PC-9 (cell line): Measurements from ENCODE around the gene MYO18B. TPM values are rescaled to one million over a fixed set of nuclear protein-coding genes. Genes with fewer than 3 reads are reported as not detected.

Experiments
- BruUV-seq: library from RNA; stranded (reverse); fragments of 400-500 nt; replicated peaks from 2 replicates; lab custom pipeline; 2021; lab: Mats Ljungman, UMichigan
- CTCF ChIA-PET: fragments of 300-600 bp; sonication (Branson Sonifier 250); formaldehyde crosslinking; loops from one replicate; lab custom pipeline; 2022; ENCODE audit warnings: antibody characterized with exemption; lab: Charles Lee
- POLR2A ChIA-PET: fragments of 300-600 bp; sonication (Branson Sonifier 250); formaldehyde crosslinking; loops from one replicate; lab custom pipeline; 2022; ENCODE audit warnings: antibody characterized with exemption; ENCODE audit not compliant: unreplicated experiment; lab: Charles Lee
- DNase-seq, 2 experiments: peaks; one replicate each; pipeline versions ENCODE4 v3.0.0 to v3.0.0-alpha.2; 2015 to 2022; ENCODE audit warnings: mixed read lengths in 1 of 2
- H2AFZ ChIP-seq: fragments of 200-600 bp; sonication (generic); 2 replicates; pipeline ENCODE4 v1.8.1; 2017; ENCODE audit warnings: antibody characterized with exemption
- H3F3A ChIP-seq: fragments of 200-600 bp; sonication (generic); 2 replicates; pipeline ENCODE4 v1.8.1; 2017; ENCODE audit warnings: antibody characterized with exemption, mild to moderate bottlenecking, low read depth; ENCODE audit not compliant: insufficient read depth
- H3K27ac ChIP-seq: fragments of 200-600 bp; sonication (generic); 2 replicates; pipeline ENCODE4 v1.6.1; 2016; ENCODE audit warnings: mixed run types
- H3K27me3 ChIP-seq: fragments of 200-600 bp; sonication (generic); 2 replicates; pipeline ENCODE4 v1.6.1; 2016; ENCODE audit warnings: low read depth, mixed run types; ENCODE audit not compliant: insufficient read depth
- H3K36me3 ChIP-seq: fragments of 200-600 bp; sonication (generic); 2 replicates; pipeline ENCODE4 v1.6.1; 2016; ENCODE audit warnings: low read depth, mixed run types
- H3K4me1 ChIP-seq: fragments of 200-600 bp; sonication (generic); replicated peaks from 2 replicates; pipeline ENCODE4 v1.6.1; 2016; ENCODE audit warnings: mixed run types; ENCODE audit not compliant: insufficient read depth
- H3K4me2 ChIP-seq: fragments of 200-600 bp; sonication (generic); 2 replicates; pipeline ENCODE4 v1.6.1; 2017; ENCODE audit warnings: mixed run types
- H3K4me3 ChIP-seq: fragments of 200-600 bp; sonication (generic); 2 replicates; pipeline ENCODE4 v1.6.1; 2016; ENCODE audit warnings: mixed run types
- H3K79me2 ChIP-seq: fragments of 200-600 bp; sonication (generic); 2 replicates; pipeline ENCODE4 v1.6.1; 2017; ENCODE audit warnings: low read depth, mixed run types
- H3K9me2 ChIP-seq: fragments of 200-600 bp; sonication (generic); 2 replicates; pipeline ENCODE4 v1.8.1; 2017; ENCODE audit warnings: mild to moderate bottlenecking; ENCODE audit not compliant: insufficient read depth
- H3K9me3 ChIP-seq: fragments of 200-600 bp; sonication (generic); 2 replicates; pipeline ENCODE4 v1.8.1; 2016; ENCODE audit warnings: low read depth; ENCODE audit not compliant: insufficient read depth
- H4K20me1 ChIP-seq: fragments of 200-600 bp; sonication (generic); 2 replicates; pipeline ENCODE4 v1.8.1; 2017; ENCODE audit not compliant: insufficient read depth
- CTCF ChIP-seq: fragments of 200-600 bp; sonication (generic); conservative IDR thresholded peaks from 2 replicates; pipeline ENCODE4 v1.6.1; 2017; ENCODE audit warnings: mixed run types, antibody characterized with exemption, mild to moderate bottlenecking, moderate library complexity
- EZH2 ChIP-seq: fragments of 200-600 bp; sonication (generic); IDR thresholded peaks from 2 replicates; pipeline ENCODE4 v1.8.0; 2017; ENCODE audit warnings: antibody characterized with exemption, low read depth
- intact Hi-C: fragments of 100-400 bp; cut with micrococcal nuclease; formaldehyde crosslinking; loops from one replicate; pipeline ENCODE4 v1.10.0; 2022; ENCODE audit not compliant: unreplicated experiment
- total RNA-seq: library from RNA; stranded (reverse); gene quantifications from 2 replicates; pipeline ENCODE4 v1.2.3, GENCODE V29; 2021

MYO18B gene
- total RNA-seq, 1 experiment from 2014 or later, result not detected

- no peak overlapping the region for H2AFZ ChIP-seq
- no peaks in the 10 kb centered on the region for H3F3A ChIP-seq
- ChIA-PET CTCF (no interaction called here), POLR2A (no interaction called here)
- no peaks in the 10 kb centered on the region for H3K79me2 ChIP-seq
- H3K4me2 ChIP-seq, result no peak overlapping the region
- no peaks in the 10 kb centered on the region for H3K9me2 ChIP-seq
- no peaks in the 10 kb centered on the region for H3K36me3 ChIP-seq
- no peak for DNase-seq
- intact Hi-C loops, result loop anchor here (10.0 kb wide), 2 partner anchors 65 to 475 kb away; no protein-coding TSS in a partner anchor
- no TSS peak for BruUV-seq
- no peaks in the 10 kb centered on the region for H4K20me1 ChIP-seq
- H3K27ac ChIP-seq, result no peak overlapping the region
- no peaks in the 10 kb centered on the region for H3K4me1 ChIP-seq
- no peak for TF ChIP-seq CTCF
- no peak for TF ChIP-seq EZH2
- H3K27me3 ChIP-seq, result peaks cover 13% of the 10 kb centered on the region; the same call in 1 of the 2 replicates
- no peak overlapping the region for H3K4me3 ChIP-seq
- H3K9me3 ChIP-seq, result no peaks in the 10 kb centered on the region
Measured at GRCh38 chr22:25709758-25710157, 32.2 kb upstream of the MYO18B start.

GRCh38 chr22:25710501-25710900, 31.5 kb upstream of the MYO18B start:
- Histone ChIP-seq H3K9me2 (no peaks in the 10 kb centered on the region), H2AFZ (no peak overlapping the region), H3K4me3 (no peak overlapping the region), H3K4me2 (no peak overlapping the region), H3K9me3 (no peaks in the 10 kb centered on the region), H3K27ac (no peak overlapping the region), H3K79me2 (no peaks in the 10 kb centered on the region), H4K20me1 (no peaks in the 10 kb centered on the region), H3K27me3 (peaks cover 11% of the 10 kb centered on the region; the same call in 1 of the 2 replicates), H3K4me1 (no peaks in the 10 kb centered on the region), H3F3A (no peaks in the 10 kb centered on the region), H3K36me3 (no peaks in the 10 kb centered on the region)
- no TSS peak for BruUV-seq
- CTCF ChIA-PET, result no interaction called here
- POLR2A ChIA-PET, result no interaction called here
- intact Hi-C loops, result no loop called here
- TF ChIP-seq EZH2 (no peak), CTCF (no peak)
- DNase-seq, result no peak

GRCh38 chr22:25711491-25711890, 30.5 kb upstream of the MYO18B start:
- intact Hi-C loops, result no loop called here
- H3K9me3 ChIP-seq, result no peaks in the 10 kb centered on the region
- H3K4me3 ChIP-seq, result no peak overlapping the region
- no peaks in the 10 kb centered on the region for H3K36me3 ChIP-seq
- TF ChIP-seq CTCF, result no peak
- no peak for TF ChIP-seq EZH2
- H3K4me1 ChIP-seq, result no peaks in the 10 kb centered on the region
- BruUV-seq, result no TSS peak
- H3K9me2 ChIP-seq, result no peaks in the 10 kb centered on the region
- H2AFZ ChIP-seq, result no peak overlapping the region
- H3K4me2 ChIP-seq, result no peak overlapping the region
- H3K27me3 ChIP-seq, result peaks cover 13% of the 10 kb centered on the region; the same call in 1 of the 2 replicates
- H3F3A ChIP-seq, result no peaks in the 10 kb centered on the region
- ChIA-PET POLR2A (no interaction called here), CTCF (no interaction called here)
- no peaks in the 10 kb centered on the region for H4K20me1 ChIP-seq
- no peaks in the 10 kb centered on the region for H3K79me2 ChIP-seq
- no peak for DNase-seq
- no peak overlapping the region for H3K27ac ChIP-seq
